Fibroblast of lung (primary cell): ENCODE measurements around the gene SYNE1. TPM values are rescaled to one million over a fixed set of nuclear protein-coding genes. Genes with fewer than 3 reads are reported as not detected.
"Not testable (repeated sequence)": the region's sequence is repeated elsewhere in the genome, so short reads cannot be mapped to it uniquely, and the experiment has no call there.

Experiments used
- DNase-seq, 2 donors: peaks; one replicate each; pipeline versions ENCODE4 v3.0.0 to v3.0.0-alpha.2; 2010; ENCODE audit warnings: low read depth in 2 of 2
- H2AFZ ChIP-seq: 2 replicates; pipeline ENCODE4 v1.5.1; 2012; ENCODE audit warnings: low read length, control low read depth, inconsistent platforms
- H3K27ac ChIP-seq: 2 replicates; pipeline ENCODE4 v1.5.1; 2011; ENCODE audit warnings: low read length, control low read depth; ENCODE audit not compliant: insufficient read depth
- H3K27me3 ChIP-seq: 2 replicates; pipeline ENCODE4 v1.5.1; 2011; ENCODE audit warnings: mild to moderate bottlenecking, low read length; ENCODE audit not compliant: control insufficient read depth, insufficient read depth
- H3K36me3 ChIP-seq: 2 replicates; pipeline ENCODE4 v1.5.1; 2011; ENCODE audit warnings: low read length; ENCODE audit not compliant: control insufficient read depth, insufficient read depth
- H3K4me1 ChIP-seq: 2 replicates; pipeline ENCODE4 v1.5.1; 2011; ENCODE audit warnings: low read length; ENCODE audit not compliant: control insufficient read depth, insufficient read depth; ENCODE audit errors: extremely low read depth
- H3K4me2 ChIP-seq: 2 replicates; pipeline ENCODE4 v1.5.1; 2011; ENCODE audit warnings: low read length, control low read depth; ENCODE audit not compliant: insufficient read depth; ENCODE audit errors: extremely low read depth
- H3K4me3 ChIP-seq, 4 experiments: fragments of 200-600 bp in 1 of 4; sonication (generic) in 1 of 4; replicated peaks in 1 of 4; 2 replicates each; pipeline ENCODE4 v1.5.1; 2011 to 2016; ENCODE audit warnings: low read length in 4 of 4, low read depth in 3 of 4, mild to moderate bottlenecking in 3 of 4, control low read depth in 2 of 4, inconsistent platforms in 1 of 4, mixed read lengths in 1 of 4; ENCODE audit not compliant: insufficient read depth in 1 of 4; ENCODE audit errors: control extremely low read depth in 1 of 4
- H3K79me2 ChIP-seq: 2 replicates; pipeline ENCODE4 v1.5.1; 2012; ENCODE audit warnings: mild to moderate bottlenecking, low read length, inconsistent platforms; ENCODE audit not compliant: control insufficient read depth, insufficient read depth
- H3K9ac ChIP-seq: 2 replicates; pipeline ENCODE4 v1.5.1; 2011; ENCODE audit warnings: mild to moderate bottlenecking, low read length, control low read depth; ENCODE audit not compliant: insufficient read depth
- H3K9me3 ChIP-seq: 2 replicates; pipeline ENCODE4 v1.5.1; 2012; ENCODE audit warnings: low read depth, low read length; ENCODE audit not compliant: control insufficient read depth, insufficient read depth
- H4K20me1 ChIP-seq: 2 replicates; pipeline ENCODE4 v1.5.1; 2011; ENCODE audit warnings: low read length; ENCODE audit not compliant: control insufficient read depth, insufficient read depth; ENCODE audit errors: extremely low read depth
- EZH2 ChIP-seq: IDR thresholded peaks from 2 replicates; pipeline ENCODE4 v1.5.1; 2012; ENCODE audit warnings: low read length, control low read depth, mild to moderate bottlenecking; ENCODE audit errors: missing control alignments
- polyA plus RNA-seq, 2 donors: library from polyadenylated mRNA; depleted of rRNA in 1 of 2; stranded (reverse) in 1 of 2; unstranded in 1 of 2; fragments of >200 nt; gene quantifications; 2 replicates each; pipeline ENCODE4 v1.2.1, GENCODE V29; 2011 to 2012; ENCODE audit warnings: missing spikeins in 1 of 2
- total RNA-seq: library from RNA; depleted of rRNA; stranded (reverse); fragments of >200 nt; gene quantifications from 2 replicates; pipeline ENCODE4 v1.2.1, GENCODE V29; 2014
- TF ChIP-seq, protein P1 (sequence below), 2 donors: IDR thresholded peaks in 1 of 2; conservative IDR thresholded peaks in 1 of 2; 1 replicate in 1 of 2; 2 replicates in 1 of 2; pipeline ENCODE4 v1.5.1; 2011 to 2012; ENCODE audit warnings: low read length in 2 of 2, control low read depth in 1 of 2, inconsistent platforms in 1 of 2, low read depth in 1 of 2, mild to moderate bottlenecking in 1 of 2

Gene SYNE1
- total and polyA plus RNA-seq, 2 donors (not counting 1 experiment from before 2014, with no cell fraction given): 21.7 to 219 TPM

DNA sequence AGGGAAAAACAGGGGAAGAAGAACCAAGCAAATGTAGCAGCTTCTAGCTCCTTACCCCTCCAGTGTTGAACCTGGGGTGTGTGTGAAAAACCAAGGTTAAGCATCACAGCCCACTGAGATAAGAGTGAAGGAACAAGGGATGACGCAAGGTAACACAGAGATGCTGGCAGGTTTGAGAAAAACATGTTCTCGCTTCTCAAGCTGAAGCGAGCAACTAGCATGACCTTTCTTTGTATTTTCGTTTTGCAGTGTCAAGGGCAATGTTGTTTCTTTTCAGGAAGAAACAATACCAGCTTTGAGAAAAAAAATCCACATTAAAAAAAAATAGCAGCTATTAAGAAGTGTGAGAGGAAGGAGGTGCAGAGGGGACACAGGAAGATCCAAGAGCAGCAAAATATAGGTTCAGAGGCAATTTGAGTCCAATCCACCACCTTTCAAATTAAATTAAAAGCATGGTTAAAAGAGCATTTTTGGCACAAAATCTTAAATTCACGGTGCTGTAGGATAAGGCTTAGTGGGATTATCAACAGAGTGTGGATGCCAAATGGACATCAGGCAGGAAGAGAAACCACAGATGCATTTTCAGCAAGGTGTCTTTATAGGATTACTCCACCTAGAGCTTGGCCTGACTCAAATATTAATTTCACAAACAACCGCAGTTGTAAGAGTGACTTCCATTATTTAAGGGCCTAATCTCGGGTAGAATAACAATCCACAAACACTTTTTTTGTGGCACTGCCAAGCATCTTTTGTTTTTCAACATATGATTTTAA, 70.9 kb downstream of the SYNE1 start:
- no peak overlapping the region for H3K9ac ChIP-seq
- H3K4me1 ChIP-seq: no peaks in the 10 kb centered on the region
- no peaks in the 10 kb centered on the region for H3K79me2 ChIP-seq
- H3K4me3 ChIP-seq: no peak overlapping the region
- no peaks in the 10 kb centered on the region for H3K36me3 ChIP-seq
- no peak for DNase-seq
- H3K27me3 ChIP-seq: no peaks in the 10 kb centered on the region
- TF ChIP-seq EZH2: no peak
- TF ChIP-seq, protein P1, sequence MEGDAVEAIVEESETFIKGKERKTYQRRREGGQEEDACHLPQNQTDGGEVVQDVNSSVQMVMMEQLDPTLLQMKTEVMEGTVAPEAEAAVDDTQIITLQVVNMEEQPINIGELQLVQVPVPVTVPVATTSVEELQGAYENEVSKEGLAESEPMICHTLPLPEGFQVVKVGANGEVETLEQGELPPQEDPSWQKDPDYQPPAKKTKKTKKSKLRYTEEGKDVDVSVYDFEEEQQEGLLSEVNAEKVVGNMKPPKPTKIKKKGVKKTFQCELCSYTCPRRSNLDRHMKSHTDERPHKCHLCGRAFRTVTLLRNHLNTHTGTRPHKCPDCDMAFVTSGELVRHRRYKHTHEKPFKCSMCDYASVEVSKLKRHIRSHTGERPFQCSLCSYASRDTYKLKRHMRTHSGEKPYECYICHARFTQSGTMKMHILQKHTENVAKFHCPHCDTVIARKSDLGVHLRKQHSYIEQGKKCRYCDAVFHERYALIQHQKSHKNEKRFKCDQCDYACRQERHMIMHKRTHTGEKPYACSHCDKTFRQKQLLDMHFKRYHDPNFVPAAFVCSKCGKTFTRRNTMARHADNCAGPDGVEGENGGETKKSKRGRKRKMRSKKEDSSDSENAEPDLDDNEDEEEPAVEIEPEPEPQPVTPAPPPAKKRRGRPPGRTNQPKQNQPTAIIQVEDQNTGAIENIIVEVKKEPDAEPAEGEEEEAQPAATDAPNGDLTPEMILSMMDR (conservative IDR thresholded peaks at IDR 0.05 in 1 of 2, IDR thresholded peaks at IDR 0.05 in 1 of 2; ENCODE audit: low read depth in 1 of 2, low read length in 2 of 2): no peak
- no peaks in the 10 kb centered on the region for H3K9me3 ChIP-seq
- no peak overlapping the region for H2AFZ ChIP-seq
- H3K27ac ChIP-seq: no peak overlapping the region
- H3K4me2 ChIP-seq: no peak overlapping the region
- no peaks in the 10 kb centered on the region for H4K20me1 ChIP-seq

DNA sequence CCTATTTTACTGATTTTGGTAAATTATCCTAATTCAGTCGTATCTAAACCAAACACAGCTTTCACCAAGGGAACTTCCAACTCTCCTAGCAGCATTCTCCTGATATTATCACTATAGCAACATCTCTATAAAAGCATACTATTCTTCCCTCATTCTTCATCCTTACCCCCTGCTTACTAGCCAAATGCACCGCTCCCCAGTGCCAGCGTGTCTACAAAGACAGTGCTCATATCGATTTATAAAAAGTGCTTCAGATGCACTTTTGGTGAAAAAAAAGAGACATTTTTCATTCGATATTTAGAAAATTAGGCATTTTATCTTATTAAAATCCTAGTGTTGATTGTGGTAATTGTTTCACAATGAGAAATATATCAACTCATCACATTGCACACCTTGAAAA, 74.0 kb downstream of the SYNE1 start:
- no peaks in the 10 kb centered on the region for H3K9me3 ChIP-seq
- no peaks in the 10 kb centered on the region for H3K27me3 ChIP-seq
- H3K79me2 ChIP-seq: no peaks in the 10 kb centered on the region

DNA sequence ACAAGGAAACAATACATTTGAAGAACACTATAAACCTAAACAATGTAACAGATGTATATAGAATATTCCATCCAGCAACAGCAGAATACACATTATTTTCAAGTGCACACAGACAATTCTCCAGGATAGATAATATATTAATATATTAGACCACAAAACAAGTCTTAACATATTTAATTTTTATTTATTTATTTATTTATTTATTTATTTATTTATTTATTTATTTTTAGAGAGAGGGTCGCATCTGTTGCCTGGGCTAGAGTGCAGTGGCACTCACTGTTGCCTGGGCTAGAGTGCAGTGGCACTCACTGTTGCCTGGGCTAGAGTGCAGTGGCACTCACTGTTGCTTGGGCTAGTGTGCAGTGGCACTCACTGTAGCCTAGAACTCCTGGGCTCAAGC, 78.4 kb downstream of the SYNE1 start:
- H4K20me1 ChIP-seq, H3K9ac ChIP-seq, DNase-seq, H3K27ac ChIP-seq, H3K36me3 ChIP-seq, H3K9me3 ChIP-seq, H3K79me2 ChIP-seq, H3K27me3 ChIP-seq, H3K4me3 ChIP-seq, H3K4me1 ChIP-seq, H3K4me2 ChIP-seq, H2AFZ ChIP-seq: not testable (repeated sequence)

More for the DNA sequence above, 74.0 kb downstream of the SYNE1 start:
- H3K4me2 ChIP-seq: no peak overlapping the region
- no peaks in the 10 kb centered on the region for H3K4me1 ChIP-seq
- no peak for DNase-seq
- H3K36me3 ChIP-seq: no peaks in the 10 kb centered on the region
- H3K4me3 ChIP-seq: no peak overlapping the region
- H3K9ac ChIP-seq: no peak overlapping the region
- no peaks in the 10 kb centered on the region for H4K20me1 ChIP-seq
- no peak overlapping the region for H2AFZ ChIP-seq
- H3K27ac ChIP-seq: no peak overlapping the region
- TF ChIP-seq, protein P1 (conservative IDR thresholded peaks at IDR 0.05 in 1 of 2, IDR thresholded peaks at IDR 0.05 in 1 of 2; ENCODE audit: low read depth in 1 of 2, low read length in 2 of 2): no peak
- no peak for TF ChIP-seq EZH2
